RWPE2 (cell line): ENCODE results near the gene ADD1.

ENCODE experiments used
- ATAC-seq: fragments of 200-7000 bp; cut with Tn5 transposase; 3 replicates; pipeline ENCODE4 v1.9.1; 2021; ENCODE audit warnings: low read depth
- DNase-seq: peaks from one replicate; pipeline ENCODE4 v3.0.0-alpha.2; 2020; ENCODE audit warnings: low spot score
- H3K27ac ChIP-seq: fragments of 450-650 bp; 2 replicates; pipeline ENCODE4 v1.5.1; 2017; ENCODE audit warnings: mild to moderate bottlenecking; ENCODE audit not compliant: poor library complexity, severe bottlenecking
- H3K27me3 ChIP-seq: fragments of 250-450 bp; sonication (Bioruptor Pico); 2 replicates; pipeline ENCODE4 v1.5.1; 2021; ENCODE audit warnings: mild to moderate bottlenecking, moderate library complexity; ENCODE audit not compliant: insufficient read depth, poor library complexity, severe bottlenecking
- H3K36me3 ChIP-seq: fragments of 250-450 bp; sonication (Bioruptor Pico); 2 replicates; pipeline ENCODE4 v1.5.1; 2020; ENCODE audit warnings: low read depth, mild to moderate bottlenecking, moderate library complexity
- H3K4me1 ChIP-seq: fragments of 250-450 bp; sonication (Bioruptor Pico); 2 replicates; pipeline ENCODE4 v1.5.1; 2021; ENCODE audit warnings: mild to moderate bottlenecking, moderate library complexity; ENCODE audit not compliant: insufficient read depth, poor library complexity, severe bottlenecking
- H3K4me3 ChIP-seq: fragments of 250-450 bp; sonication (Bioruptor Pico); 2 replicates; pipeline ENCODE4 v1.5.1; 2021; ENCODE audit warnings: mild to moderate bottlenecking, moderate library complexity; ENCODE audit not compliant: severe bottlenecking
- H3K9me3 ChIP-seq: fragments of 250-450 bp; sonication (Bioruptor Pico); 2 replicates; pipeline ENCODE4 v1.5.1; 2021; ENCODE audit warnings: mild to moderate bottlenecking, moderate library complexity; ENCODE audit not compliant: severe bottlenecking
- TF ChIP-seq, protein P1 (sequence below): fragments of 450-650 bp; IDR thresholded peaks from one replicate; pipeline ENCODE4 v1.5.1; 2017; ENCODE audit warnings: mild to moderate bottlenecking, moderate library complexity; ENCODE audit not compliant: poor library complexity, severe bottlenecking

ADD1 gene

DNA sequence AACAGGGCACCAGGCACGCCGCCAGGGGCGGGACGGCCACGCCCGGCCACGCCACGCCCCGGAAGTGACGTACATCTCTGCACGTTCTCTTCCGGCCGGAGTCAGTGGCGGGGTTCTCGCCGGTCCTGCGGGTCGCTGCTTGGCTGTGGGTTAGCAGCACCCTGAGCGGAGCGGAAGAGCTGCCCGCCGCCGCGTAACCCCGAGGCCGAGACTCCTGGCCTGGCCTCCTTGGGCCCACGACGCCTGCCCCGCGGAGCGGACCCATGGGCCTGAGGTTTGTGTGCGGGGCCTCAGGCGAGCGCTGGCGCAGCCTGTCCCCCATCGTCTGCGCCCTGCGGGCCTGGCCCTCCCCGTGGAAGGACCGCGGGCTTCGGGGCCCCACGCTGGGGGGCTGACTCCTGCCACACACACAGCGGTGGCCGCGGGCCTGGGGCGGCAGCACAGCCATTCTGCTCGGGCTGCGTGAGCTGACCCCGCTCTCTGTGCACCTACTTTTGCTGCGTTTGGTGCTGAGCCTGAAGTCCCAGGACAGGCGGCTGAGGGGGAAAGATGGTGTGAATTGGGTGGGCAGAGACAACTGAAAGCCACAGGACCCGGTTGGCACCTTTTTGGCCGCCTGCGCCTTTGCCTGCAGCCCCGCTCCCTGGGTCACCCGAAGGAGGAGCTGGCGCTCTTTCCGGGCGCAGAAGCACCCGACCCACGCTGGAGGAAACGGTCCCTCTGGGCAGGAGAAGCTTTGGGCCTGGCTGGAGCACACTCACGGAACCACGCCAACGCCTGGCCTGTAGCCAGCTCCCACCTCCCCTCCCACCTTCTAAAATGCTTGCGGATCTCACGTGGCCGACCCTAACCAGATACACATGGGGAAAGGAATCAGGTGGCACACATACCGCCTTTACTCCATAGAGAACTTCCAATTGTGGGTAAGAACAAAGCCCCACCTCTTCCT is 91.4 kb downstream of the ADD1 start:
- Histone ChIP-seq H3K4me3 (peak overlapping the region; percentile 94), H3K4me1 (peaks cover 20% of the 10 kb centered on the region), H3K27ac (peak overlapping the region; percentile 96), H3K9me3 (no peaks in the 10 kb centered on the region), H3K27me3 (no peaks in the 10 kb centered on the region), H3K36me3 (peaks cover 53% of the 10 kb centered on the region)
- TF ChIP-seq, protein P1, sequence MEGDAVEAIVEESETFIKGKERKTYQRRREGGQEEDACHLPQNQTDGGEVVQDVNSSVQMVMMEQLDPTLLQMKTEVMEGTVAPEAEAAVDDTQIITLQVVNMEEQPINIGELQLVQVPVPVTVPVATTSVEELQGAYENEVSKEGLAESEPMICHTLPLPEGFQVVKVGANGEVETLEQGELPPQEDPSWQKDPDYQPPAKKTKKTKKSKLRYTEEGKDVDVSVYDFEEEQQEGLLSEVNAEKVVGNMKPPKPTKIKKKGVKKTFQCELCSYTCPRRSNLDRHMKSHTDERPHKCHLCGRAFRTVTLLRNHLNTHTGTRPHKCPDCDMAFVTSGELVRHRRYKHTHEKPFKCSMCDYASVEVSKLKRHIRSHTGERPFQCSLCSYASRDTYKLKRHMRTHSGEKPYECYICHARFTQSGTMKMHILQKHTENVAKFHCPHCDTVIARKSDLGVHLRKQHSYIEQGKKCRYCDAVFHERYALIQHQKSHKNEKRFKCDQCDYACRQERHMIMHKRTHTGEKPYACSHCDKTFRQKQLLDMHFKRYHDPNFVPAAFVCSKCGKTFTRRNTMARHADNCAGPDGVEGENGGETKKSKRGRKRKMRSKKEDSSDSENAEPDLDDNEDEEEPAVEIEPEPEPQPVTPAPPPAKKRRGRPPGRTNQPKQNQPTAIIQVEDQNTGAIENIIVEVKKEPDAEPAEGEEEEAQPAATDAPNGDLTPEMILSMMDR: no peak
- peak; percentile 92 for DNase-seq
- ATAC-seq: peak; percentile 3; the same call in 2 of the 3 replicates

DNA sequence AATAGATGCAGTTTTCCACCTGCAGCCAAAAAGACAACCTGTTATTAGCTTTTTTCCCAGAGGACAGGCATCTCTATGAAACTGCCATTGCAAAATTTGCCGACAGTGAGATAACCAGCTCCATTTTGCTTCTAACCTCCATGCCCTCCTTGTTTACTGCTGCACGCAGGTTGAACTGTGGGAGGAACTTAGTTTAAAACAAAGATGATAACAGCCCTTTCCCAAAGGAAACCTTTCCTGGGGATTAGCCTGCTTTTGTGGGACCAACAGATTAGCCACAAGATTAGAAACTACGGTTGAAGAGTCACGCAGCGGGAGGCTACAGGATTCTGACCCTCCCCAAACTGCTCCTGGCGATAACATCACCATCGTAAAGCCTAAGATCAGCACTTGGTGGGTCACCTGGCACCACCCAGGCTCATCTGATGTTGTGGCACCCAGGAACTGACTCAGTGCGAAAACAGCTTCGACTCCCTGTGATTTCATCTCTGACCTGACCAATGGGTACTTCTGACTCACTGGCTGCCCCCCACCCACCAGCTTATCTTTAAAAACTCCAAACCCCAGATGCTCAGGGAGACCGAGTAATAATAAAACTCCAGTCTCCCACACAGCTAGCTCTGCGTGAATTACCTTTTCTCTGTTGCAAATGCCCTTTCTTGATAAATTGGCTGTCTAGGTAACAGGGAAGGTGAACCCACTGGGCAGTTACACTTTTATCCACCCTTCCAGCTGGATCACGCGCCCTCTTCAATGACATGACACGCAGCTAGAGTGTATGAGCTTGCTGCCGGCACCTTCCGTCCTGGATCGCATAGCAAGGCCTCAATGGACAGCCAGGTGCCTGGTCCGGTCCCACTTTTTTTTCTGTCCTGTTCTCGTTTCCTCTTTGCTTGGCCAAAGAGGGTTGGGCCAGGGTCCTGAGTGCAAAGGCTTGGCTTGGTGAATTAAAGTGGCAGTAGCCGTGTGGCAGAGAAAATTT is 92.4 kb downstream of the ADD1 start:
- Histone ChIP-seq H3K4me1 (peaks cover 20% of the 10 kb centered on the region), H3K27me3 (no peaks in the 10 kb centered on the region), H3K36me3 (peaks cover 53% of the 10 kb centered on the region), H3K9me3 (no peaks in the 10 kb centered on the region), H3K4me3 (peak overlapping the region; percentile 94), H3K27ac (peak overlapping the region; percentile 96)
- peak; percentile 90 for DNase-seq
- ATAC-seq: peak; percentile 48
- TF ChIP-seq, protein P1: no peak

DNA sequence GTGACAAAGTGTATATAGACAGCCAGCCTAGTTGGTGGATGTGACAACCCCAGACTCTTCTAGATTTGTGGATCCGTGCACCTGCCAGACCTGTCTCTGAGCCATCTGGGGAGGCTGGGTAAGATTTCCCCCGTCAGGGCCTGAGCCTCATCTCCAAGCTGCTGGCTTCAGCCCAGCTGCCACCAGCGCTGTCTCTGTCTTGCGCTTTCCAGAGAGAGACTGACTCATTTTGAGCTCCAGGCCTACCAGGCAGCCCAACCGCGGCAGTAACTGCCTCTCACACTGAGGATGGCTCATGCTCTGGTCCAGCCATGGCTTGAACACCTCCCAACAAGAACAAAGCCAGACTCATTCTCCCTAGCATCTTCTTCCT is 93.1 kb downstream of the ADD1 start:
- ATAC-seq: peak; percentile 52
- DNase-seq: peak; percentile 85
- TF ChIP-seq, protein P1: no peak
- Histone ChIP-seq H3K27ac (peak overlapping the region; percentile 96), H3K4me1 (peaks cover 20% of the 10 kb centered on the region), H3K4me3 (no peak overlapping the region), H3K27me3 (no peaks in the 10 kb centered on the region), H3K9me3 (no peaks in the 10 kb centered on the region), H3K36me3 (peaks cover 53% of the 10 kb centered on the region)

DNA sequence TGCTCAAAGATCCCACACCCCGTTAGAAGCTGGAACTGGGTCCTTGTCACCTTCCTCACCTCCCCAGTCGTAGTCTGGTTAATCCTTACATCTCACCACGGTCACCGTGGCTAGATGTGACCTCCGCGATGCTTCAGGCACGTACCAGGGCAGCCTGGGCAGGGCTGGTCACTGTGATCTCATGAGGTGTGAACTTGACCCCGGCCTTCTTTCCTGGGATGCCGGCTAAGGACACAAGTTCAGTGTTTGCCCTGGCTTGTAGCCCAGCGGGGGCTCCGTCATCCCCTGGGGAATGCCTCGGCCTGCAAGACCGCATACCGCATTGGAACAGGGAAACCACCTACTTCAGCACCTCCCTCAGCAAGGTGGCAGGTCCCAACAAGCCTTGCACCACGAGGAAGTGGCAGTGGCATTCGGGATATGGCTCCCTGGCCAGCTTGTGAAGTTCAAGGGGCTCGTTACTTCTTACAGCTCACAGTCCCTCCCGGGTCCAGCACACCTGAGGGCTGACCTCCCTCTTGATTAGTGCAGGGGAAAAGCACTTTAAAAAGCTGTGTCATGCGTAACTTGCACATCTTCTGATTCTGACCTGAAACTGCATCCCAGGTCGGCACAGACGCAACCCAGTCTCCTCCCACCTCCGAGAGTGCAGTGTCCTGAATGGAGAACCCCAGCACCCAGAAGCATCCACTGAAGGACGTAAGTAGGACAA is 93.7 kb downstream of the ADD1 start:
- H3K27me3 ChIP-seq: no peaks in the 10 kb centered on the region
- H3K27ac ChIP-seq: peak overlapping the region; percentile 96
- no peak overlapping the region for H3K4me3 ChIP-seq
- no peaks in the 10 kb centered on the region for H3K9me3 ChIP-seq
- peak; percentile 59 for ATAC-seq
- H3K36me3 ChIP-seq: peaks cover 55% of the 10 kb centered on the region
- TF ChIP-seq, protein P1: no peak
- H3K4me1 ChIP-seq: peaks cover 20% of the 10 kb centered on the region
- DNase-seq: peak; percentile 97
